NCI-H1436 treated with DMSO at 0.1 percent for 48 hours (cell line): ENCODE measurements around the gene NUB1.

Experiments used
- DNase-seq: peaks from one replicate; lab custom pipeline; 2025; lab: John Stamatoyannopoulos, UW

The NUB1 gene

GRCh38 chr7:151389768-151390597 is 48.4 kb downstream of the NUB1 start:
- DNase-seq, result no peak

- no peak for DNase-seq
Observed at GRCh38 chr7:151390598-151391357, 49.2 kb downstream of the NUB1 start.

GRCh38 chr7:151391358-151391730 is 49.7 kb downstream of the NUB1 start:
- DNase-seq, result no peak

- DNase-seq, result no peak
Observed at GRCh38 chr7:151392002-151392401, 50.4 kb downstream of the NUB1 start.

GRCh38 chr7:151392426-151392825 is 50.8 kb downstream of the NUB1 start:
- DNase-seq, result no peak

GRCh38 chr7:151393031-151393977 is 51.7 kb downstream of the NUB1 start:
- no peak for DNase-seq

- DNase-seq, result no peak
Observed at GRCh38 chr7:151394076-151395035, 52.7 kb downstream of the NUB1 start.

- DNase-seq, result no peak
Observed at GRCh38 chr7:151395036-151395367, 53.4 kb downstream of the NUB1 start.

- no peak for DNase-seq
Observed at GRCh38 chr7:151396328-151396970, 54.8 kb downstream of the NUB1 start.

GRCh38 chr7:151397026-151397425 is 55.4 kb downstream of the NUB1 start:
- no peak for DNase-seq

- no peak for DNase-seq
Observed at GRCh38 chr7:151398446-151399304, 57.1 kb downstream of the NUB1 start.

- DNase-seq, result no peak
Observed at GRCh38 chr7:151399305-151399601, 57.6 kb downstream of the NUB1 start.

- no peak for DNase-seq
Observed at GRCh38 chr7:151399906-151400305, 58.3 kb downstream of the NUB1 start.

- DNase-seq, result no peak
Observed at GRCh38 chr7:151400626-151401315, 59.2 kb downstream of the NUB1 start.

- DNase-seq, result no peak
Observed at GRCh38 chr7:151402029-151402835, 60.6 kb downstream of the NUB1 start.

- DNase-seq, result no peak
Observed at GRCh38 chr7:151403764-151404163, 62.2 kb downstream of the NUB1 start.

- DNase-seq, result no peak
Observed at GRCh38 chr7:151404216-151405011, 62.8 kb downstream of the NUB1 start.

GRCh38 chr7:151405056-151405455 is 63.4 kb downstream of the NUB1 start:
- DNase-seq, result no peak
